Astrocyte of the cerebellum (primary cell): ENCODE results near the gene TENM4.
A peak's percentile ranks its signal among the peaks of the same experiment; 100 is the strongest.

Experiments used
- DNase-seq: peaks from one replicate; pipeline ENCODE4 v3.0.0-alpha.2; 2011; ENCODE audit warnings: low read depth
- H3K4me3 ChIP-seq: 2 replicates; pipeline ENCODE4 v1.5.1; 2011; ENCODE audit warnings: mild to moderate bottlenecking, low read depth, low read length, moderate library complexity
- in situ Hi-C: cut with HindIII; loops from 2 replicates; pipeline ENCODE4 v1.10.0; 2017; ENCODE audit warnings: low sequenced_read_pairs
- TF ChIP-seq, protein P1 (sequence below): IDR thresholded peaks from 2 replicates; pipeline ENCODE4 v1.5.1; 2012; ENCODE audit warnings: low read length, low read depth, moderate library complexity, mild to moderate bottlenecking; ENCODE audit errors: missing control alignments

TENM4 gene

DNA sequence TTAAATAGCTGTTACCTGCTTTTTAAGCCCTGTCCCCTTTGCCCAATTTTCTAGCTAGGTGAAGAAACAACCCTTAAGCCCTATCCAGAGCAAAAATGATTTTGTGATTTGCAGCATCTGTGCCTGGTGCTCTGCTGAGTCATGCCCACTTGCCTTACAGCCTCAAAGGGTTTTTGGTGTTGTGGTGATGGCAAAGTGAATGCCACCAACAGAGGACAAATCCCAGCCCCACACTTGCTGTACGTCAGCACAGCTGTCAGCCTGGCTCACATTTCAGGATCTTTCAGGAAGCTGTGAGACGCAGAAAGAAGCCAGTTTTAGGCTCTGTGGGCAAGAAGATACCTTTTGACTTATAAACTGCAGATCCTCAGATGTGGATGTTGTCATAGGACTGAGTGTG, 401.7 kb downstream of the TENM4 start:
- TF ChIP-seq, protein P1, sequence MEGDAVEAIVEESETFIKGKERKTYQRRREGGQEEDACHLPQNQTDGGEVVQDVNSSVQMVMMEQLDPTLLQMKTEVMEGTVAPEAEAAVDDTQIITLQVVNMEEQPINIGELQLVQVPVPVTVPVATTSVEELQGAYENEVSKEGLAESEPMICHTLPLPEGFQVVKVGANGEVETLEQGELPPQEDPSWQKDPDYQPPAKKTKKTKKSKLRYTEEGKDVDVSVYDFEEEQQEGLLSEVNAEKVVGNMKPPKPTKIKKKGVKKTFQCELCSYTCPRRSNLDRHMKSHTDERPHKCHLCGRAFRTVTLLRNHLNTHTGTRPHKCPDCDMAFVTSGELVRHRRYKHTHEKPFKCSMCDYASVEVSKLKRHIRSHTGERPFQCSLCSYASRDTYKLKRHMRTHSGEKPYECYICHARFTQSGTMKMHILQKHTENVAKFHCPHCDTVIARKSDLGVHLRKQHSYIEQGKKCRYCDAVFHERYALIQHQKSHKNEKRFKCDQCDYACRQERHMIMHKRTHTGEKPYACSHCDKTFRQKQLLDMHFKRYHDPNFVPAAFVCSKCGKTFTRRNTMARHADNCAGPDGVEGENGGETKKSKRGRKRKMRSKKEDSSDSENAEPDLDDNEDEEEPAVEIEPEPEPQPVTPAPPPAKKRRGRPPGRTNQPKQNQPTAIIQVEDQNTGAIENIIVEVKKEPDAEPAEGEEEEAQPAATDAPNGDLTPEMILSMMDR: no peak
- no peak overlapping the region for H3K4me3 ChIP-seq
- DNase-seq: no peak
- in situ Hi-C loops: no loop called here

DNA sequence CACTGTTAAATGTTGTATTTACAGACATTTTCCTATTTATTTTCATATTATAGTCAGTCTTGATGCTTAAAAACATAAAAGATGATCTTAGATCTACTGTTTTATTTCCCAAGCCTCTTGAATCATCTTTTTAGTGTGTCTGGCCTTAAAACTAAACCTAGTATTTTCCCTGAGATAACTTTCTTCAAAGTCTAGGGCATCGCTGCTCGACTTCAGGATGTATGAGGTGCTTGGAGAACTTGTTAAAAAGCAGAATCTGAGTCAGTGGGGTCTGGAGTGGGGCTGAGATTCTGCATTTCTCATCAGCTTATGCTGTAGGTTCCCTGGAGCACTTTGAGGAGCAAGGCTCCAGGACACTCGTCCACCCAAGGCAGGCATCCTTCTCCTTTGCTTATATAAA, 404.9 kb downstream of the TENM4 start:
- TF ChIP-seq, protein P1: no peak
- H3K4me3 ChIP-seq: no peak overlapping the region
- in situ Hi-C loops: no loop called here
- no peak for DNase-seq

DNA sequence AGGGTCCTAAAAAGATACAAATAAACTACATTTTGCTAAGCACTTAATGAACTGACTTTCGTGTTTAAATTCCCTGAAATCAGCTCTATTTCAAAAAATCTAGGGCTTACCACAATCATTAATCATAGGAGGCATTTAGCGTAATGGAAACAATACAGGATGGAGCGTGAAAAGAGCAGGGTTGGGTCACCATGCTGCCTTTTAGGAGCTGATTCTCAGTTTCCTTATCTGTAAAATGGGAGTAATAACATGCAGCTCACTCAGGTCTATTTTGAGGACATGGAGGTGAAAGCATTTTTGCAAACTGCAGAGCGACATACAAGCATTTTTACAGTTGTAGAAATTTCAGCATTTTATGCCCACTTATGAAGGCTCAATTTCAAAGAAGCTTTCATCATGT, 407.0 kb downstream of the TENM4 start:
- TF ChIP-seq, protein P1: no peak
- in situ Hi-C loops: no loop called here
- no peak overlapping the region for H3K4me3 ChIP-seq
- DNase-seq: no peak

DNA sequence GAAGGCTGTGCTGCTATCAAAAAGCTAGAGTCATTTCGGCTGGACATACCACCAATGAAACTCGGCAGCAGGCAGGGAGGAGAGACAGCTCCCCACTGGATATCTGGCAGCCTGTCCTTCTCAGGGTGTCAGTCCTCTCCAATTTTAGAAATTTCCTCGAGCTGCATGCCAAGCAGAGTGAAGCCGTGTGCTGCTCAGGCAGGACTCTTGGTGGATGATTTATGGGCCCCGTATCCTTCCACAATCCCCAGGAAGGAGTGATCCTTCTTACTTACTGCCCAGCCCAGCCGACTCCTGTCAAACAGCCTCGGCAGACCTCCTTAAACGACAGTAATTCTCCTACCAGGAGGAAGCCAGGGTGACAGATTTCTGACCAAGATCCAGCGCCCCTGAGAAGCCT, 410.4 kb downstream of the TENM4 start:
- in situ Hi-C loops: no loop called here
- TF ChIP-seq, protein P1: no peak
- no peak overlapping the region for H3K4me3 ChIP-seq
- no peak for DNase-seq

DNA sequence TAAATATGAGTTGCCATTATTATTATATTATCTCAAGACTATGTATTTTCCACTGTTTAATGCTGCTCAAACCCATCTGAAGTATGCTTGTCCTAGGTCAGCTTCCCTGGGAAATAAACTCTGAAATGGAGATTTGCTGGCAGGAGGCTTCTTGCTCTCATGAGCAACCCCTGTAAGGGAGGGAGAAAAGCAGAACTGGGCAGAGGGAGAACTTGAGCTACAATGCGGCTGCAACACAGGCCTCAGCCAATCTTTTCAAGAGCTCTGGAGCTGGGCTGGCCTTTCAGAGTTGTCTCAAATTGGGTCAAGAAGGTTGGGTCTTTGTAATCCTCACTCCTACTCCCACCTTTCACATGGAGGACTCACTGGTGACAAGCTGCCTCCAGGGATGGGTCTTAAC, 412.6 kb downstream of the TENM4 start:
- in situ Hi-C loops: no loop called here

DNA sequence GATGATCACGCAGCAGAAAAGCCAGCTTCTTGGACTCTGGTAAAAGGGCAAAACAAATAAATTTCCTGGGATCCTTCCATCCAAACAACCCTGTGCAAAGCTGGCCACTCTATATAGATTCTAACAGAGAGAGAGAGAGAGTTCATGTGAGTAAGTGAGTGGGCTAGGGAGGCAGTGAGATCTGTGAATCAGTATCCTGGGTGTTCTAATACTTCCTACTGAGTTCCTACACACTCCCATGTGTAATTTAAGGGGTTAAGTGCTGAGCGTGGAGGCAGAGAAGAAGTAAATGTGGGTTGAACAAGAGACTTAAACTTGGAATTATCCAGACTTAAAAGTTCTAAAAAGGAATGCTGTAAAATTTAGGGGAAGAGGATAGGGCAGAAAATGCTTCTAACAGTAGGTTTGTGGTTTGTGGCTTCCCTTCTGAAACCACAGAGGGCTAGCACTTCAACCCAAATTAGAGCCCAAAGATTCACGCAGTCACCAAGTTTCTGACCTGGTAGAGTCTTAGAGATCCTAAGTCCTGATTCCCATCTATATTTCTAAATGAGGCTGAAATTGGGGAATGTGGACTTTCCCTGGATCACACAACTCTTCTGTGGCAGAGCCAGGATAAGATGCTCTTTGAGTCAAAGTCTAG, 413.9 kb downstream of the TENM4 start:
- in situ Hi-C loops: no loop called here
- peak; percentile 54 for DNase-seq
- TF ChIP-seq, protein P1: no peak
- H3K4me3 ChIP-seq: no peak overlapping the region

More for the DNA sequence above, 412.6 kb downstream of the TENM4 start:
- DNase-seq: no peak
- TF ChIP-seq, protein P1: no peak
- H3K4me3 ChIP-seq: no peak overlapping the region
